HG03520 (cell line): ENCODE data around the gene CNOT4.
"Not testable (repeated sequence)": the region's sequence is repeated elsewhere in the genome, so short reads cannot be mapped to it uniquely, and the experiment has no call there.

Experiments used
- ATAC-seq: cut with Tn5 transposase; IDR thresholded peaks from one replicate; pipeline ENCODE4 v1.9.1; 2021; ENCODE audit warnings: mild to moderate bottlenecking, moderate library complexity; ENCODE audit not compliant: unreplicated experiment

CNOT4 gene

DNA sequence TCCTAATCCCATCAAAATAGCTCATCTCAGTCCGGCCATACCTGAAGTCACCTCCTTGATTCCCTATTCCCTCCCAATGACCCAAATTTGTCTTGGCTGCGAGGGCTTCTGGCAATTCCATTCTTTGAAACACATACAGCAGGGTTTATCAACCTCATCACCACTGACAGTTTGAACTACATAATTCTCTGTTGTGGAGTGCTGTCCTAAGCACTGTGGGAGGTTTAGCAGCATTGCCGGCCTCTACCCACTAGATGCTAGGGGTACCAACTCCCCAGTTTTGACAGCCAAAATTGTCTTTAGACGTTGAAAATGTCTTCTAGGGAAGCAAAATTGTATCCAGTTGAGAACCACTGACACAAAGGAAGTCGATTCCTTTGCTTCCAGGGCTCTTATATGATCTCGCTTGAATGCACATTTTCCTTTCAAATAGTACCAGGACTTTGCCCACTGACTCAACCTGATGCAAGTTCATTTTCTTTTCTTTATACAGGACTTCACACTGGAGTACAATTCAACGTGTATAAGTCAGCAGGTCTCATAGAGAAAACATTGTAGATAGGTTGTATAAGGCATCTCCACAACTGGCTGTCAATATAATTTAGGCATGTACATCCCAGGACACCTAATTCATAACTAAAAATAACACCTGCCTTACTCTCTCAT lies 142.9 kb downstream of the CNOT4 start:
- ATAC-seq, result no peak

DNA sequence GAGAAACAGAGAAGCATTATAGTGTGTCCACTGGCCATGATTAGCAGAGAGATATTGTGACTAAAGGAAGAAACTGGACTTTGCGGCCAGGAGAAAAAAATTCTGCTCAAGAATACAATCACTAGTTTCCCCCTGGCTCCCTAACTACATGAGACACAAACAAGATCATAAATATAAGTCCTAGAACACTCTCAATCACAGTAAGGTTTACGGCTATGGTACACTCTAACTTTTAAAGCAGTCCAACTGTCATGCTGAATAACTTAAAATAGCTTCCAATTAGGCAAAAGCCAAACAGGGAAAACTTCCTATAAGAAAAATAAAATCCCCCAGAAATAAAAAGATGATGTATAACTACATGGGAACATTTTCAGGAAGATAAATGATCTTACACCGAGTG lies 144.2 kb downstream of the CNOT4 start:
- no peak for ATAC-seq

DNA sequence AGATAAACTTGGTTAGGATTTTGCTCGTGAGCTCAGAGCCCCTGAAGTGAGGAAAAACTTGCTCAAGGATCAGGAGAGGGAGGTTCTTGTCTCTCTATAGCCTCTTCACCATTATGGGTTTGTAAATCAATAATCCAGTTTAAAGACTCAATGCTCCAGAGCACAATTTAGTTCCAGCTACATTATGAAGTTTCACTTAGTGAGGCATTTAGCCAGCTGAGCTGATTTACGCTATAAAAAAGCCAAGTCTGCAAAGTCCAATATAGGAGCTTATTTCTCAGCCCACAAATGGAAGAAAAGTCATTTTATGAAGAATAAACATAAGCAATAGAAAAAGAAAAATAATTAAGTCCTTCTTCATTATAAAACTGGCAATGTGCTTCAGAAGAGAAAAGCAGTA lies 145.7 kb downstream of the CNOT4 start:
- ATAC-seq, result no peak

DNA sequence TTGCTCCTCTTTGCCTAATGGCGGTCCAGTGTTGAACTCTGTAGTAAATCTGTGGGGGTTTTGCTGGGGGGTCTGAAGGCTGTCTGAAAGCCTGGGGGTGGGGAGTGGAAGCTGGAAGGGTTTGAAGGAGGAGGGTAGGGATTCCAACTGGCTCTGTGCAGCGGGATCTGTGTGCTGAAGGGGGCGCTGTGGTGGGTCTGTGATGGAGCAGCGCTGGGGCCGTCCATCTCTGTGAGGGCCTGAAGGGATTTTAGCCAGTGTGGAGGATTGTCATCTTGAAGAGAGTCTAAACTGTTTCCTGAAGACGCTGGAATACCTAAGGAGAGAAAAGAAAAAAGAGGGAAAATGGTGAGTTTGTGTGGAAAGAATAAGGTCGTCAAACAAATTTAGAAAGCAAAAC lies 147.0 kb downstream of the CNOT4 start:
- no peak for ATAC-seq

DNA sequence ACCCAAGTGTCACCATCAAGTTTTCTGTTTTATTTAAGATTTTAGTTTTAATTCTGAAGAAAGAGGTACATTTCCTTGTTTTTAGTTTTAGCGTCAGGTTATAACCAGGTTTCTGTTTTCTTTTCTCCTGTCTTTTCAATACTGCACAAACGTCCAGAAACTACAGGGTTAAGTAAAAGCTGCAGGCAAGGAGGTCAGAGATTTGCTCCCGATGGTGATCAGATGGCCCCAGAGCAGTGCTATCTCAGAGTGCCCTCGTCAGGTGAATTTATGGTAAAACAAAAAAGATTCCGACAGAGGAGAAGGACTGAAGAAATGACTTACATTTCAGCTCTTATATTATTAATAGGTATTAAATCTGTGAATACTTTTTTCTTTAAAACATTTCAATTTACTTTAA lies 148.1 kb downstream of the CNOT4 start:
- ATAC-seq, result no peak

DNA sequence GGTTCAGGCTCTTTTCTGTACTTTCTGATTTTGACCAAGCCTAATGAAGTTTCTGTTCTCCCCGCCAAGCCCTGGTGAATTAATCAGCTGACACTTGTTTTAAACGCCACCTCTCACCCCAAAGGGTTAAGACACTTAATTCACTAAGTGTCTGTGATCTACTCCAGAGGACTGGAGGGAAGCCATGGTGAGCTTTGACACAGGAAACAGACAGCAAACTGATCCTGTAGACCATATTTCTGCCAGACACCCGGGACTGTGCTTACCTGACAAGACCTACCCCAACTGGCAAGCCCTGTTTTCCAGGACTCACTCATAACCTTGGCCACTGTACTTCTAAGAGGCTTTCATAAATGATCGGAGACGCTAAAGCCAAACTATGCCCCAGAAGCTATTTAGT lies 150.3 kb downstream of the CNOT4 start:
- no peak for ATAC-seq

DNA sequence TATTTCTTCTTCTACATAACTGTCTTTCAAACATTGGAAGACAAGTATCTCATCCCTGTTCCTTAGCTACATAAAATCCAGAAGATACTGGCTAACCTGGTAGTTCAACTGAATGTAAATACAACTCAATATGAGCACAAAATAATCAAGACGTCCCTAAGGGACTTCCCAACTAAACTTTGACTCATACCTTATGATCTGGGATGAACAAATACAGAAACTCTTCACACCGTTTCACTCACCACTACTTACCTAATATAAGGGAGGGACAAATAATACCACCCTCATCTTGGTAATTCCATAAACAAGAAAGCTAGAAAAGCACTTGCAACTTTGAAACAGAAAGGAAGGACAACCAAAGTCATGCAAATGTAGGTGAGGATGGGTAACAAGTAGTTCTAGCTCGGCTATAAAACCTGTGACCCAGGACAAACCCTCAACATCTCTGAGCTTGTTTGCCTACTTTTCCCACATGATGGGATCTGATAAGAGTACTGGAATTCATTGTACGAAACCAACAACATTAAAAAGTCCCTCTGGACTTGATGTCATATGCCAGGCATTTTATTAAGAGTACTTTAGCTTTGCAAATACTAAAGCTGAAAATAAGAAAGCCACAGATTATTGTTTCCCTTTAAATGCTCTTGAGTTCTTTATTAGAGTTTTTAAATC lies 154.4 kb downstream of the CNOT4 start:
- no peak for ATAC-seq

DNA sequence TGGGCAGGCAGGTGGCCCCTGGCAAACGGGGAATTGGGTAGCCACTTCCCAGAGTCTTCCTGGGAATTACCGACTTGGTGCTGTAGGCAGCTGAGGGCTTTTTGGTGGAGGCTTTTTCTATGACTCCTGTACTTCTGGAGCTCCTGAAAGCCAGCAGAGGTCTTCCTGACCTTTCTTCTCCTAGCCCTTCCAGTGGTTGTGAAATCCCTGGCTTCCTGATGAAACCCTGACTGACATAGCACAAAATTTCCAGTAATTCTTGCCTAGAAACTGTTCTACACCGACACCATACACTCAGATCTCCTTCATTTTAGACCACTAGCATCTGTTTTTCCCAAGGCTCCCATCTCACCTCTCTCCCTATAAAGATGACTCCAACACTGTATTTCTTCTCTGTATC lies 156.1 kb downstream of the CNOT4 start:
- ATAC-seq, result no peak

DNA sequence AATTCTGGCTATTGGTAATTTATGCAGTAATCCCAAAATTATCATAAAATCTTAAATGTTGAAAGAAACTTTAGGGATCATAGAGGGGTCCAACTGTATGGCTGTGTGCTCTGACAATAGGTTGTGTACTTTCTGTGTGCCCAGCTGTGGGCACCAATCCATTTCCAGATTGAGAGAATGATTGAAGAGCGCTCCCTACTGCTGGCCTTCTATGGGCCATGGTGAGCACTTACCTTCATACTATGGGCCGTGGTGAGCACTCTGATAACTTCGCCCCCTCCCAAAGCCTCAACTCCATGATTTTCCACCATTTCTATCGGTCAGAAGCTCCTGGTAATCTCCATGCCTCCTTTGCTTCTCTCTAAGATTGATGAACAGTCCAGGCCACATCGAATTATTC lies 157.6 kb downstream of the CNOT4 start:
- no peak for ATAC-seq

DNA sequence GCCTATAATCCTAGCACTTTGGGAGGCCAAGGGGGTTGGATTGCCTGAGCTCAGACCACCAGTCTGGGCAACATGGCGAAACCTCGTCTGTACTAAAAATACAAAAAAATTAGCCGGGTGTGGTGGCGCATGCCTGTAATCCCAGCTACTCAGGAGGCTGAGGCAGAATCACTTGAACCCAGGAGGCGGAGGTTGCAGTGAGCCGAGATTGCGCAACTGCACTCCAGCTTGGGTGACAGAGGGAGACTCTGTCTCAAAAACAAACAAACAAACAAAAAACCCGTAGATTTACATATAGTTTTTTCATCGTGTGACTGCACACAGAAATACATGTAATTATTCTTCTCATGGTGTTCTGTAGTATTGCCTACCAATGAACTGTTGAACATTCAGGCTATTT lies 158.8 kb downstream of the CNOT4 start:
- ATAC-seq, result not testable (repeated sequence)

DNA sequence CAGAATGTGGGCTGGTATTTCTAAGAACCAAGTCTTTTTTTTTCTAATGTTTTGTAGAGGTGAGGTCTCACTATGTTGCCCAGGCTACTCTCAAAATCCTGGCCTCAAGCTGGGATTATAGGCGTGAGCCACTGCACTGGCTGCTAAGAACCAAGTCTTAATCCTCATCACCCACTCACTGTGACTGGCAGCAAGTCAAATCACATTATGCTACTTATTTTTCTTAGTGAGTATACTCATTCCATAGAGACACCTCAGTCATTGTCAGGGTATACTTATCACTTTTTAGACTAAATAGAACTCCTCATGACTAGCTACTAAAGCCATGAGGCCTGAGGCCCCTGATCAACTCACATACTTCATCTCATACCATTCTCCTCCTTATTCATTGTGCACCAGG lies 160.2 kb downstream of the CNOT4 start:
- ATAC-seq, result no peak

DNA sequence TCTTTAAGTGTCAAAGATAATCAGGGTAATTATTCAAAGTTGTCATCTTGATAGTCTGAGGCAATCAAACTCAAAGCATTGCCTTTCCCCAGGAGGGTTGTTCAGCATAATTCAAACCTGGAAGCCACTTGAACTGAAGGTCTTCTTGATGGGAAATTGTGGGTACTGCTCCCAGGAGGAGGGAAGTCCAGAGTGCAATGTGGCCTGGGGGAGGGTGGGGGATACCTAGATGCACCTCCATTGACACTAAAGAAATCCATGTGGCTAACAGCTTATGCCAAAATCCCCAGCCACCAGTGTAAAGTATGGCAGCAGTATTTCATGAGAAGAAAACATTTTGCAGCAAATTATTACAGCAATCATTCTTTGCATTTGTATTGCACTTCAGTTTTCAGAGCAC lies 161.4 kb downstream of the CNOT4 start:
- no peak for ATAC-seq

DNA sequence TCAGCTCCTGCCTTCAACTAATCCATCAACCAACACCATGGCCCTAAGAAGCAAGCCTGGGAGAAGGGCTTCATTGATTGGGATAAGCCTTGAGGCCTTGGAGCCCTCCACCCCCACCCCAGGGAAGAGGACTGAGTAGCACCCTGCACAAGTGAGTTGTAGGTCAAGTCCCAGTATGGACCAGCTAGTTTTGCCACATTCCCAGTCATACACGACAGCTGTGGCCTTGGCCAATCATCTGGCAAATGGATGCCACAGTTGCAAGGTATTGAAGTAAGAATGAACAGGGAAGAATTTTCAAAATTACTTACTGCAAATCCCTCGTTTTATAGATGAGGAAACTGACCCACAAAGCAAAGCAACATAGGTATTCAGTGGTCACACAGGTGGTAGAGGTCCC lies 166.5 kb downstream of the CNOT4 start:
- no peak for ATAC-seq

DNA sequence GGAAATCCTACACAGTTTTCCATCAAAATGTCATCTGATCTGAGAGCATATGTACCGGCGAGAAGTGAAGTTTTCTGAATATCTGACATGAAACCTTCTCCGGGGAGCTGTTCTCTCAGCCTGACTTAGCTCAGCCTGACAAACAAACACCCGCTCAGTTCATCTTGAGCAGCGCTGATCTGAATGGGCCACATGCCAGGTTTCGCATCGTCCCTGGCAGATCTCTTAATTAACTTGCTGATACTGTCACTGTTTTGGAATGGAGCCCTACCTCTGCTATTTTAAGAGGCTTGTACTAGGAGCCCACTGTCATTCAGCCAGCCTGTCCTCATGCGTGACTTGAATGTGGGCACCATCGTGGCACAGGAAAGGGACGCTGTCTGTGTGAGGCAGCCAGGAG lies 167.0 kb downstream of the CNOT4 start:
- no peak for ATAC-seq

DNA sequence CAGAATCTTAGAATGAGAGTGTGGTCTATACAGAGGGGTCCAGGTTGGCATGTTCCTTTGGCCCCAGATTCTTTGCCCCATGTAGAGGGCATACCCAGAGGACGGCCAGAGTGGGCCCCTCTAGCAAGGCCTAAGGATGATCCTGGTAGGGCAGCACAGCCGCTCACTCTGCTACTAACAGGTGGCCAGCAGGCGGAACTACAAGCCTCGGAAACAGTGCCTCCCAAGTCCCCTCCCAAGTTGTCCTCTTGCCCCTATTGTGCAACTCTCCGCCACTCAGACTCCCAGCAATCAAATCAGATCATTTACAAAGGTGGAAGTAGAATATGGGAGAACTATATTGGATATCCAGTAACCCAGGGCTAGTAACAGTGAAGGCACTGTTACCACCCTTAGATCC lies 168.9 kb downstream of the CNOT4 start:
- ATAC-seq, result no peak

DNA sequence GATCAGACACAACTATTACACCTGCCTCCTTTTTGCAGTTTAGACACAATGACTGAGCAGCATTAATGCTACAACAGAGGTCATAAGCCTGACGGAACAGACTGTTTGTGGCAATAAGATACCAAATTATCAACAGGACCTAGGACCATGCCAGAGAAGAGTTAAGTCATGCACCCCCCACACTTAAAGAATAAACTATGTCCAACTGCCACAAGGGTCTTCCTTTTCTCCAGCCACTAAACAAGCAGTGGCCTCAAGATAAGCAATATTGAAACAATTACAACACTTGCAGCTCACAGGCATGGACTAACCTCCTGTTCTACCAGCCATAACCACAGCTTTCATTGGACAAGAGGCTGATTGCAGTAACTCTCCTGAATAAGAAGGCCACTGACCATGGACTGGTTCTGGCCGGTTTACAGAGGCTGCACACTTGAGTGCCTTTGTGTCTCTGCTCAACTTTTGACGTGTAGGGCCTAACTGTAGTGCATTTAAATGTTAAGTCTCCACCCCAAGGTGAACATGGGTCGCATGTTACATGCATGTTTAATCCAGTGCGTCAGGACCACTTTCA lies 171.8 kb downstream of the CNOT4 start:
- no peak for ATAC-seq

DNA sequence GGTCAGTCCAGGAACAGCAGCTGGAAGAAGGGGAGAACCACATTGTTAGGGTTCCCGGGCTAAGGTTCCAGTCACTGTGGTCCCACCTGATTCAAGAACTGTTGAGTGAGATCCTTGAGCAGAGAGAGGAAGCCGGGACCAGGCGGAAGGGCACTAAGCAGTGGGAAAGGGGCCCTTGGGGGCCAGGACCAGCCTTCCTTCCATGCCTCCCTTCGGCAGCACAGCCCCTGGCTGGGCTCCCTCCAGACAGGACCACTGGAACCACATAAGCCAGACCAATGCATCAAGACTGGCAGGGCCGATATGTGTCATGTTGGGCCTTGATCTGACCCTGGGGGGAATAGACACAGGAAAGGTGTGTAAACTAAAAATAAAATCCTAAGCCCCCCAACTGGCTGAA lies 172.4 kb downstream of the CNOT4 start:
- ATAC-seq, result no peak

DNA sequence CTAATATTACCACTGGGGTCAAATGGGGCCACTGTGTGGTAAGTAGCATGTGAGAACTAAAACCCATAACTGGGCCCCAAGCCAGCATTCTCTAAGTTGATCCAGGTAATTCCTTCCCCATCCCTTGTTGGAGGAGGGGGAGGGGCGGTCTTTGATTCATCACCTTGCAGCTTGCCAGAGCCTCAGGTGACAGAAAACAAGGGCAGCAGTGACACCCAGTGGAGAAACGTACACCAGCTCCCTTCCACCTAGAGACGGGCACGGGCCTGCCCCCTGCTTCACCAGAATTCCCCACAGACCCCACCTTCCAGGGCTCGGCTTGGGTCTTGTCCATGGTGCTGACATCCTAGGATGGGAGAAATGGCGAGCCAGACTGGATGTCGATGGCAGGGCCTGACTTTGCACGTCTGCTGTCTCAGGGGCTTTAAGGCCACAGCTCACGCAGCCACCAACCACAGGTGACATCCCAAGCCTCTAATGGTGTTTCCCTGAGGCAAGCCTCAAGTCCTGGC lies 174.2 kb downstream of the CNOT4 start:
- no peak for ATAC-seq

DNA sequence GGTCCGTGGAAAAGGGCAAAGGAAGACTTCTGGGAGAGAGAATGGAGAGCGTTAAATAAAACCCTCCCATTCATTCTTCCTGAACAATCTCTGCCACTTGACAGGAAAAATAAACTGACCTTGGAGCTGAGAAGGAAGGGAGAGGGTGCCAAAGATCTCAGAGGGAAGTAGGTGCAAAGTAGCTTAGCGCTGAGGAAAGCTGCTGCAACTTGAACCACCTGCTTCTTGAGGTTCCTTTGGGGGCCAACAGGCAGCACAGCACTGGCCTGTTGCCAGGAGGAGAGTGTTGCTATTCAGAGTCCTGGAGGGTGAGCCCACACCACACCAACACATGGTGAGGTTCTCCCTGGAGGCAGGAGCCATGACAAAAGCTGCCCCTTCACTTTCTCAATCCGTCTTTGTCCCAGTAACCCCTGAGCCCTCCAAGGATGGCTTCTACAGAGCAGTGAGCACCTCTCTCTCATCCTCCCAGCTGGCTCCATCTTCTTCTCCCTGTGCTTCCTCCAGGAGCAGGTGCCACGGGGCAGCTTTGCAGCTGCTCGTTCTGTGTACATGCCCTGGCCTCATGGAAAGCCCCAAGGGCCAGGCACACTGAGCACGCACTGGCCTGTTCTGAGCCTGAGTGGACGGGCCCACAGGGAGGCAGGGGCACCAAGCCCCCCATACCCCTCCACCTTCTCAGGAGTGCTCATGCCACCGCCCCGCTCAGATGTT lies 174.9 kb downstream of the CNOT4 start:
- ATAC-seq, result no peak

DNA sequence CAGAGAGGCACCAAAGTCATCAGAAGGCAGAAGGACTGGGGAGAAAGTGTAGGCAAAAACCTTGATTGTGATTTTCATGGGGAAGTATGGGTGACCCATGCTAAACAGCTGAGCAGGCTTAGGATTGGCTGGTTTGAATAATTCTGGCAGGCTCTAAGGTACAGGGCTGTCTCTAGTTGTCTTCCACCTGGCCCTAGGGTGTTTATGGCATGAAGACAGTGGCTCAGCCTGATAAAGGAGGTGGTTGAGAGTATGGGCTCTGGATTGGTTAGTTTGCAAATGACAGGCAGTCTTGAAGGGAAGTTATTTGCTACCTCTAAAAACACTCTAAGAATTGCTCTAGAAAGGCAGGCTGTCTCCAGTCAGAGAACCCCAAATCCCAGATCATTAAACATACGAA lies 176.0 kb downstream of the CNOT4 start:
- ATAC-seq, result no peak

DNA sequence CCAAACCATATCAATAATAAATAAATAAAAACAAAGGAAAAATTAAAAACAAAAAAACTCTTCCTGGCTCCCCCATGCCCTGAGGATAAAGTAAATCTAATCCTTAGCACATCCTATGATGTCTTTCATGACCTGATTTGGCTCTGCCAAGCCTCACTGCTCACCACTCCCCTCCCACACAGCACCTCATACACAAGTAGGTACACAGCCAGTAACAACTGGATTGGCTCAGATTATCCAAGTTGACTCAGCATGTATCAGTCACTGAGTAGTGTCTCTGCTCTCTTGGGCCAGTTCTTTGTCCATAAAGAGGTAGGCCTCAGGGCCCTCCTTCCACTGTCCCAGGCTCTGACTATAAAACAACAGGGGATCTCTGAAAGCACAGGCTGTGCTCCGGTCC lies 176.7 kb downstream of the CNOT4 start:
- ATAC-seq, result no peak

DNA sequence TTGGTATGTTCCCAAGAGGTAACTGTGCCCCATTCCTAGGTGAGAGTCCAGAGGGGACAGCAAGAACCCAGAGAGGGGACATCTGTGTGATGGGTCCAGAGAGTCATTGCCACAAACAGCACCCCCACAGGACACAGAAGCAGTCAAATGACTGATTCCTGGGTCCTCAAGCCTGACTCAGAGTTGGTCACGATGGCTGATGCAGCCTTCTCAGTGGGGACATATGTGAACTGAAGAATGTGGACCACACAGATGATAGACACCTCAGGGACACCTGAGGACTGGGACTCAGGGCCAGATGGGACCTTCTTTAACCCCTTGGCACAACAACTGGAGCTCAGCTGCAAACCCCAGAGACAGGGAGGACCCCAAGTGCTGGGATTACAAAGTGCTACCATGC lies 179.8 kb downstream of the CNOT4 start:
- no peak for ATAC-seq
